ENCODE results near the gene KRTAP10-12.

DNA sequence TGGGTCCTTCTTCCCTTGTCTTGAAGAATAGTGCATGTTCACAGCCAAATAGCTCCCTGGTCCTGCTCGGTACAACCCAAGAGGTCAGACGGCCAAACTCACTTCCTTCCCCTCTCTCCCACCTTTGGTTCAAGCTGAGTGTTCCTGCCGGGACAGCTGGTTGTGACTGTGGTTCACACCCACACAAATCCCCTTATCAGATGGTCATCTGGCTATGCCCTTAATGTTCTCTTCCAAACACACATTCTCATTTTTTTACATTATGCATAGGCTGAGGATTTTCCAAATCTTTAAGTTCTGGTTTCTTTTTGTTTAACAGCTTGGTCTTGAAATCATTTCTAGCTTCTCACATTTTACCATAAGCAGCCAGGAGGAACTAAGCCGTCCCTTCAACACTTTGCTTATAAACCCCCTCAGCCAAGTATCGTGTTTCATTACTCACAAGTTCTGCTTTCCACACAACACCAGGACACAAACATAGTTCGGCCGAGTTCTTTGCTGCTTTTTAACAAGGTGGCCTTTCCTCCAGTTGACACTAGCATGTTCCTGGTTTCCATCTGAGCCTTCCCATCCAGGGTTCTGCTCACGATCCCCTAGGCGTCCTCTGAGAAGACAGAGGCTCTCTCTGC, 34.1 kb downstream of the KRTAP10-12 start:
- TF ChIP-seq TEAD4 (CRISPR knock-in tag; IDR thresholded peaks at IDR 0.05) = no peak
- TF ChIP-seq, protein P1, sequence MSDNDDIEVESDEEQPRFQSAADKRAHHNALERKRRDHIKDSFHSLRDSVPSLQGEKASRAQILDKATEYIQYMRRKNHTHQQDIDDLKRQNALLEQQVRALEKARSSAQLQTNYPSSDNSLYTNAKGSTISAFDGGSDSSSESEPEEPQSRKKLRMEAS (CRISPR knock-in tag; IDR thresholded peaks at IDR 0.05) = no peak
- TF ChIP-seq, protein P2, sequence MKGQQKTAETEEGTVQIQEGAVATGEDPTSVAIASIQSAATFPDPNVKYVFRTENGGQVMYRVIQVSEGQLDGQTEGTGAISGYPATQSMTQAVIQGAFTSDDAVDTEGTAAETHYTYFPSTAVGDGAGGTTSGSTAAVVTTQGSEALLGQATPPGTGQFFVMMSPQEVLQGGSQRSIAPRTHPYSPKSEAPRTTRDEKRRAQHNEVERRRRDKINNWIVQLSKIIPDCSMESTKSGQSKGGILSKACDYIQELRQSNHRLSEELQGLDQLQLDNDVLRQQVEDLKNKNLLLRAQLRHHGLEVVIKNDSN (CRISPR knock-in tag; IDR thresholded peaks at IDR 0.05) = no peak
- no peak for TF ChIP-seq CREM (CRISPR knock-in tag; IDR thresholded peaks at IDR 0.05)
- TF ChIP-seq, protein P3, sequence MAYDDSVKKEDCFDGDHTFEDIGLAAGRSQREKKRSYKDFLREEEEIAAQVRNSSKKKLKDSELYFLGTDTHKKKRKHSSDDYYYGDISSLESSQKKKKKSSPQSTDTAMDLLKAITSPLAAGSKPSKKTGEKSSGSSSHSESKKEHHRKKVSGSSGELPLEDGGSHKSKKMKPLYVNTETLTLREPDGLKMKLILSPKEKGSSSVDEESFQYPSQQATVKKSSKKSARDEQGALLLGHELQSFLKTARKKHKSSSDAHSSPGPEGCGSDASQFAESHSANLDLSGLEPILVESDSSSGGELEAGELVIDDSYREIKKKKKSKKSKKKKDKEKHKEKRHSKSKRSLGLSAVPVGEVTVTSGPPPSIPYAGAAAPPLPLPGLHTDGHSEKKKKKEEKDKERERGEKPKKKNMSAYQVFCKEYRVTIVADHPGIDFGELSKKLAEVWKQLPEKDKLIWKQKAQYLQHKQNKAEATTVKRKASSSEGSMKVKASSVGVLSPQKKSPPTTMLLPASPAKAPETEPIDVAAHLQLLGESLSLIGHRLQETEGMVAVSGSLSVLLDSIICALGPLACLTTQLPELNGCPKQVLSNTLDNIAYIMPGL (CRISPR knock-in tag; IDR thresholded peaks at IDR 0.05) = no peak
- no peak for TF ChIP-seq SMAD4 (CRISPR knock-in tag; IDR thresholded peaks at IDR 0.05)
- TF ChIP-seq CBFB (CRISPR knock-in tag; IDR thresholded peaks at IDR 0.05; ENCODE audit: low read depth) = no peak
- TF ChIP-seq, protein P4, sequence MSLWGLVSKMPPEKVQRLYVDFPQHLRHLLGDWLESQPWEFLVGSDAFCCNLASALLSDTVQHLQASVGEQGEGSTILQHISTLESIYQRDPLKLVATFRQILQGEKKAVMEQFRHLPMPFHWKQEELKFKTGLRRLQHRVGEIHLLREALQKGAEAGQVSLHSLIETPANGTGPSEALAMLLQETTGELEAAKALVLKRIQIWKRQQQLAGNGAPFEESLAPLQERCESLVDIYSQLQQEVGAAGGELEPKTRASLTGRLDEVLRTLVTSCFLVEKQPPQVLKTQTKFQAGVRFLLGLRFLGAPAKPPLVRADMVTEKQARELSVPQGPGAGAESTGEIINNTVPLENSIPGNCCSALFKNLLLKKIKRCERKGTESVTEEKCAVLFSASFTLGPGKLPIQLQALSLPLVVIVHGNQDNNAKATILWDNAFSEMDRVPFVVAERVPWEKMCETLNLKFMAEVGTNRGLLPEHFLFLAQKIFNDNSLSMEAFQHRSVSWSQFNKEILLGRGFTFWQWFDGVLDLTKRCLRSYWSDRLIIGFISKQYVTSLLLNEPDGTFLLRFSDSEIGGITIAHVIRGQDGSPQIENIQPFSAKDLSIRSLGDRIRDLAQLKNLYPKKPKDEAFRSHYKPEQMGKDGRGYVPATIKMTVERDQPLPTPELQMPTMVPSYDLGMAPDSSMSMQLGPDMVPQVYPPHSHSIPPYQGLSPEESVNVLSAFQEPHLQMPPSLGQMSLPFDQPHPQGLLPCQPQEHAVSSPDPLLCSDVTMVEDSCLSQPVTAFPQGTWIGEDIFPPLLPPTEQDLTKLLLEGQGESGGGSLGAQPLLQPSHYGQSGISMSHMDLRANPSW (CRISPR knock-in tag; conservative IDR thresholded peaks at IDR 0.05; ENCODE audit: low read depth) = no peak
- TF ChIP-seq, protein P5, sequence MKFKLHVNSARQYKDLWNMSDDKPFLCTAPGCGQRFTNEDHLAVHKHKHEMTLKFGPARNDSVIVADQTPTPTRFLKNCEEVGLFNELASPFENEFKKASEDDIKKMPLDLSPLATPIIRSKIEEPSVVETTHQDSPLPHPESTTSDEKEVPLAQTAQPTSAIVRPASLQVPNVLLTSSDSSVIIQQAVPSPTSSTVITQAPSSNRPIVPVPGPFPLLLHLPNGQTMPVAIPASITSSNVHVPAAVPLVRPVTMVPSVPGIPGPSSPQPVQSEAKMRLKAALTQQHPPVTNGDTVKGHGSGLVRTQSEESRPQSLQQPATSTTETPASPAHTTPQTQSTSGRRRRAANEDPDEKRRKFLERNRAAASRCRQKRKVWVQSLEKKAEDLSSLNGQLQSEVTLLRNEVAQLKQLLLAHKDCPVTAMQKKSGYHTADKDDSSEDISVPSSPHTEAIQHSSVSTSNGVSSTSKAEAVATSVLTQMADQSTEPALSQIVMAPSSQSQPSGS (CRISPR knock-in tag; IDR thresholded peaks at IDR 0.05; ENCODE audit: borderline replicate concordance, low read depth) = no peak
- TF ChIP-seq, protein P6, sequence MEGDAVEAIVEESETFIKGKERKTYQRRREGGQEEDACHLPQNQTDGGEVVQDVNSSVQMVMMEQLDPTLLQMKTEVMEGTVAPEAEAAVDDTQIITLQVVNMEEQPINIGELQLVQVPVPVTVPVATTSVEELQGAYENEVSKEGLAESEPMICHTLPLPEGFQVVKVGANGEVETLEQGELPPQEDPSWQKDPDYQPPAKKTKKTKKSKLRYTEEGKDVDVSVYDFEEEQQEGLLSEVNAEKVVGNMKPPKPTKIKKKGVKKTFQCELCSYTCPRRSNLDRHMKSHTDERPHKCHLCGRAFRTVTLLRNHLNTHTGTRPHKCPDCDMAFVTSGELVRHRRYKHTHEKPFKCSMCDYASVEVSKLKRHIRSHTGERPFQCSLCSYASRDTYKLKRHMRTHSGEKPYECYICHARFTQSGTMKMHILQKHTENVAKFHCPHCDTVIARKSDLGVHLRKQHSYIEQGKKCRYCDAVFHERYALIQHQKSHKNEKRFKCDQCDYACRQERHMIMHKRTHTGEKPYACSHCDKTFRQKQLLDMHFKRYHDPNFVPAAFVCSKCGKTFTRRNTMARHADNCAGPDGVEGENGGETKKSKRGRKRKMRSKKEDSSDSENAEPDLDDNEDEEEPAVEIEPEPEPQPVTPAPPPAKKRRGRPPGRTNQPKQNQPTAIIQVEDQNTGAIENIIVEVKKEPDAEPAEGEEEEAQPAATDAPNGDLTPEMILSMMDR (IDR thresholded peaks at IDR 0.05) = no peak
- TF ChIP-seq ESRRA (CRISPR knock-in tag; IDR thresholded peaks at IDR 0.05; ENCODE audit: borderline replicate concordance) = no peak
- no peak for TF ChIP-seq MYBL2 (CRISPR knock-in tag; IDR thresholded peaks at IDR 0.05)
- no peak for TF ChIP-seq ZNF423 (CRISPR knock-in tag; IDR thresholded peaks at IDR 0.05)
